Stimulated activated CD8-positive, alpha-beta memory T cell treated with anti-CD3 and anti-CD28 coated beads, Interleukin-7, amount 100 ng/mL, for 24 hours (primary cell): ENCODE results near the gene ANAPC1.
"Not testable (repeated sequence)": the region's sequence is repeated elsewhere in the genome, so short reads cannot be mapped to it uniquely, and the experiment has no call there.

ENCODE experiments used
- DNase-seq: peaks from one replicate; pipeline ENCODE4 v3.0.0-alpha.2; 2020; ENCODE audit warnings: low read depth

ANAPC1 gene

GRCh38 chr2:111883661-111884591, at the start of gene ANAPC1:
ANAPC1 (minus strand) TSS chr2:111884193; CDS start chr2:111880825, 3,368 bp downstream.
- peak; percentile 76 for DNase-seq

GRCh38 chr2:111932841-111933291, 48.9 kb upstream of the ANAPC1 start:
- DNase-seq: no peak

GRCh38 chr2:111930875-111931274, 46.9 kb upstream of the ANAPC1 start:
- DNase-seq: no peak

- no peak for DNase-seq
Observed at GRCh38 chr2:111930409-111930808, 46.4 kb upstream of the ANAPC1 start.

- DNase-seq: no peak
Observed at GRCh38 chr2:111927723-111928122, 43.7 kb upstream of the ANAPC1 start.

- no peak for DNase-seq
Observed at GRCh38 chr2:111924617-111925107, 40.7 kb upstream of the ANAPC1 start.

GRCh38 chr2:111923276-111923804, 39.3 kb upstream of the ANAPC1 start:
- DNase-seq: no peak

- no peak for DNase-seq
Observed at GRCh38 chr2:111919794-111920608, 36.0 kb upstream of the ANAPC1 start.

- DNase-seq: no peak
Observed at GRCh38 chr2:111919365-111919764, 35.4 kb upstream of the ANAPC1 start.

- no peak for DNase-seq
Observed at GRCh38 chr2:111918383-111918806, 34.4 kb upstream of the ANAPC1 start.

- no peak for DNase-seq
Observed at GRCh38 chr2:111917106-111917505, 33.1 kb upstream of the ANAPC1 start.

- DNase-seq: no peak
Observed at GRCh38 chr2:111912547-111912946, 28.6 kb upstream of the ANAPC1 start.

- DNase-seq: not testable (repeated sequence)
Observed at GRCh38 chr2:111911295-111911977, 27.4 kb upstream of the ANAPC1 start.

GRCh38 chr2:111910609-111911277, 26.8 kb upstream of the ANAPC1 start:
- DNase-seq: no peak

GRCh38 chr2:111909997-111910396, 26.0 kb upstream of the ANAPC1 start:
- DNase-seq: not testable (repeated sequence)

GRCh38 chr2:111909079-111909478, 25.1 kb upstream of the ANAPC1 start:
- no peak for DNase-seq

GRCh38 chr2:111908578-111908977, 24.6 kb upstream of the ANAPC1 start:
- no peak for DNase-seq

- no peak for DNase-seq
Observed at GRCh38 chr2:111905990-111906735, 22.2 kb upstream of the ANAPC1 start.

GRCh38 chr2:111905475-111905869, 21.5 kb upstream of the ANAPC1 start:
- not testable (repeated sequence) for DNase-seq

GRCh38 chr2:111904726-111905474, 20.9 kb upstream of the ANAPC1 start:
- DNase-seq: no peak
